Adipocyte (in vitro differentiated cells): ENCODE measurements around the gene CDC42BPA.
"Not testable (repeated sequence)": the region's sequence is repeated elsewhere in the genome, so short reads cannot be mapped to it uniquely, and the experiment has no call there.

Experiments used
- DNase-seq: peaks from one replicate; pipeline ENCODE4 v3.0.0-alpha.2; 2015; ENCODE audit warnings: low read depth
- H3K27me3 ChIP-seq: replicated peaks from 2 replicates; pipeline ENCODE4 v1.7.0; 2013; ENCODE audit warnings: mild to moderate bottlenecking, low read length, moderate library complexity; ENCODE audit not compliant: control insufficient read depth, insufficient read depth
- H3K36me3 ChIP-seq: 2 replicates; pipeline ENCODE4 v1.7.0; 2013; ENCODE audit warnings: low read length, mild to moderate bottlenecking, moderate library complexity; ENCODE audit not compliant: control insufficient read depth, insufficient read depth, severe bottlenecking
- H3K4me1 ChIP-seq: 2 replicates; pipeline ENCODE4 v1.7.0; 2013; ENCODE audit warnings: mild to moderate bottlenecking, low read length, moderate library complexity; ENCODE audit not compliant: control insufficient read depth, insufficient read depth
- H3K4me3 ChIP-seq: 2 replicates; pipeline ENCODE4 v1.7.0; 2013; ENCODE audit warnings: mild to moderate bottlenecking, low read length, moderate library complexity
- H3K9ac ChIP-seq: 2 replicates; pipeline ENCODE4 v1.7.0; 2013; ENCODE audit warnings: mild to moderate bottlenecking, low read length, moderate library complexity
- H3K9me3 ChIP-seq: 2 replicates; pipeline ENCODE4 v1.7.0; 2013; ENCODE audit warnings: mild to moderate bottlenecking, low read length, moderate library complexity; ENCODE audit not compliant: control insufficient read depth

Gene CDC42BPA

GRCh38 chr1:227303662-227304061, 14.6 kb downstream of the CDC42BPA start:
- H3K27me3 ChIP-seq: no peaks in the 10 kb centered on the region
- no peaks in the 10 kb centered on the region for H3K9me3 ChIP-seq
- DNase-seq: no peak
- peaks cover 11% of the 10 kb centered on the region for H3K4me1 ChIP-seq
- H3K9ac ChIP-seq: no peak overlapping the region
- H3K36me3 ChIP-seq: no peaks in the 10 kb centered on the region
- H3K4me3 ChIP-seq: no peak overlapping the region

- H3K4me3 ChIP-seq: no peak overlapping the region
- peaks cover 15% of the 10 kb centered on the region for H3K4me1 ChIP-seq
- no peaks in the 10 kb centered on the region for H3K27me3 ChIP-seq
- DNase-seq: no peak
- H3K9ac ChIP-seq: no peak overlapping the region
- no peaks in the 10 kb centered on the region for H3K36me3 ChIP-seq
- H3K9me3 ChIP-seq: no peaks in the 10 kb centered on the region
Observed at GRCh38 chr1:227300682-227301081, 17.6 kb downstream of the CDC42BPA start.

GRCh38 chr1:227299688-227300087, 18.6 kb downstream of the CDC42BPA start:
- H3K9me3 ChIP-seq: no peaks in the 10 kb centered on the region
- H3K27me3 ChIP-seq: no peaks in the 10 kb centered on the region

GRCh38 chr1:227299241-227299627, 19.1 kb downstream of the CDC42BPA start:
- Histone ChIP-seq H3K36me3 (no peaks in the 10 kb centered on the region), H3K27me3 (no peaks in the 10 kb centered on the region), H3K9ac (peak overlapping the region; percentile 62), H3K4me3 (peak overlapping the region; percentile 74), H3K9me3 (no peaks in the 10 kb centered on the region), H3K4me1 (peaks cover 15% of the 10 kb centered on the region)
- DNase-seq: peak; percentile 78

More at GRCh38 chr1:227299688-227300087, 18.6 kb downstream of the CDC42BPA start:
- H3K36me3 ChIP-seq: no peaks in the 10 kb centered on the region
- DNase-seq: peak; percentile 37
- H3K4me3 ChIP-seq: no peak overlapping the region
- peaks cover 15% of the 10 kb centered on the region for H3K4me1 ChIP-seq
- H3K9ac ChIP-seq: no peak overlapping the region

GRCh38 chr1:227298512-227299240, 19.6 kb downstream of the CDC42BPA start:
- Histone ChIP-seq H3K9me3 (no peaks in the 10 kb centered on the region), H3K4me1 (peaks cover 15% of the 10 kb centered on the region), H3K27me3 (no peaks in the 10 kb centered on the region), H3K4me3 (peak overlapping the region; percentile 74), H3K9ac (peak overlapping the region; percentile 62), H3K36me3 (no peaks in the 10 kb centered on the region)
- peak; percentile 56 for DNase-seq

GRCh38 chr1:227297073-227297793, 21.1 kb downstream of the CDC42BPA start:
- H3K9me3 ChIP-seq: no peaks in the 10 kb centered on the region
- no peak for DNase-seq

GRCh38 chr1:227295609-227296008, 22.7 kb downstream of the CDC42BPA start:
- Histone ChIP-seq H3K9me3 (no peaks in the 10 kb centered on the region), H3K9ac (no peak overlapping the region), H3K36me3 (no peaks in the 10 kb centered on the region), H3K4me1 (peaks cover 15% of the 10 kb centered on the region), H3K27me3 (no peaks in the 10 kb centered on the region), H3K4me3 (no peak overlapping the region)
- DNase-seq: no peak

More at GRCh38 chr1:227297073-227297793, 21.1 kb downstream of the CDC42BPA start:
- Histone ChIP-seq H3K36me3 (no peaks in the 10 kb centered on the region), H3K4me1 (peaks cover 15% of the 10 kb centered on the region), H3K9ac (no peak overlapping the region), H3K4me3 (no peak overlapping the region), H3K27me3 (no peaks in the 10 kb centered on the region)

- Histone ChIP-seq H3K4me1 (peaks cover 3% of the 10 kb centered on the region), H3K4me3 (no peak overlapping the region), H3K9ac (no peak overlapping the region), H3K36me3 (no peaks in the 10 kb centered on the region), H3K27me3 (no peaks in the 10 kb centered on the region), H3K9me3 (peaks cover 18% of the 10 kb centered on the region)
- DNase-seq: no peak
Observed at GRCh38 chr1:227285745-227286144, 32.5 kb downstream of the CDC42BPA start.

- Histone ChIP-seq H3K9me3 (peaks cover 11% of the 10 kb centered on the region), H3K27me3 (no peaks in the 10 kb centered on the region), H3K4me3 (no peak overlapping the region), H3K9ac (no peak overlapping the region), H3K36me3 (no peaks in the 10 kb centered on the region), H3K4me1 (peaks cover 3% of the 10 kb centered on the region)
- DNase-seq: no peak
Observed at GRCh38 chr1:227281371-227281770, 36.9 kb downstream of the CDC42BPA start.

- Histone ChIP-seq H3K27me3 (no peaks in the 10 kb centered on the region), H3K4me1 (peaks cover 3% of the 10 kb centered on the region), H3K4me3 (no peak overlapping the region), H3K9me3 (peaks cover 5% of the 10 kb centered on the region), H3K9ac (no peak overlapping the region), H3K36me3 (no peaks in the 10 kb centered on the region)
- DNase-seq: no peak
Observed at GRCh38 chr1:227280836-227281235, 37.5 kb downstream of the CDC42BPA start.

GRCh38 chr1:227276156-227276693, 42.1 kb downstream of the CDC42BPA start:
- H3K27me3 ChIP-seq, H3K4me3 ChIP-seq, H3K36me3 ChIP-seq, H3K9me3 ChIP-seq, H3K9ac ChIP-seq, DNase-seq, H3K4me1 ChIP-seq: not testable (repeated sequence)
